Measurements from ENCODE around the gene MYL5.
"Not testable (repeated sequence)": the region's sequence is repeated elsewhere in the genome, so short reads cannot be mapped to it uniquely, and the experiment has no call there.

GRCh38 chr4:730946-731904 lies 56.9 kb downstream of the MYL5 start:
- TF ChIP-seq CTCF (IDR thresholded peaks at IDR 0.05); EP300 (IDR thresholded peaks at IDR 0.05; ENCODE audit: low read depth): not testable (repeated sequence)
